GM15510 (cell line): ENCODE data around the gene LILRA5.

Source experiments
- POLR2A ChIP-seq: IDR thresholded peaks from 3 replicates; pipeline ENCODE4 v1.6.1; 2011; ENCODE audit warnings: borderline replicate concordance; ENCODE audit not compliant: insufficient read length; ENCODE audit errors: extremely low read depth

Gene LILRA5

DNA sequence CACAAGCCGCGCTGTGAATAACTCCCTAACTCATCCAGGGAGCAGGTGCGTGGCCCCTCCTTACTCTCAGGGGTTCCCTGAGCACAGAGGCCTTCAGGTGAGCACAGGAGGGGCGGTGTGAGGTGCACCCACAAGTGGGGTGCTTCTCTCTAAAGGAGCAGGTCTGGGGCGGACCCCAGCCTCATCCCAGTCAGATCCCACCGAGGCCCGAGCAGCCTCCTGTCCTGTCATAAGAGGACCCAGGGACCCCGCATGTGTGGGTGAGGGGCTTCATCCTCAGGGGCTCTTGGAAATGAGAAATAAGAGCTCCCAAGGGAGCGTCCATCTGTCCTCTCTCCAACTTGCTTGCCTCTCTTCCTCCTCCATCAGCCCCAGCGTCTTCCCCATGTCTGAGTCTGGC lies 3.0 kb upstream of the LILRA5 start:
- TF ChIP-seq POLR2A = no peak

DNA sequence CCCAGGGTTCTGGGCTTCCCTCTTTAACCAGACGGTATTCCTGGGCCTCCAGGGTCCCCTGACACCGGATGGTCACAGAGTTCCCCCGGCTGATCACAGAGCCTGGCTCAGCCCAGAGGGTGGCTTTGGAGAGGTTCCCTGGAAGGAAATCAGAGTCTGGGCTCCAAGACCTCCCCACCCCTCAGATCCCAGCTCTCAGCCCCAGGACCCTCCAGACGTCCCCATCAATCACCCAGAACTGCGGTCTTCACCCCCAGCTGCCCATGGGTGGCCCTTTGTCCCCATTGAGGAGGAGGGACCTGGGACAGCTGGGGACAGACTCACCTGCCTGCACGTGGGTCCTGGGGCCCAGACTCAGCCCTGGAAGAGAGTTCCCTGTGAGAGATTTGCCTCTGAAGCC lies 955 bp downstream of the LILRA5 start:
- no peak for TF ChIP-seq POLR2A

DNA sequence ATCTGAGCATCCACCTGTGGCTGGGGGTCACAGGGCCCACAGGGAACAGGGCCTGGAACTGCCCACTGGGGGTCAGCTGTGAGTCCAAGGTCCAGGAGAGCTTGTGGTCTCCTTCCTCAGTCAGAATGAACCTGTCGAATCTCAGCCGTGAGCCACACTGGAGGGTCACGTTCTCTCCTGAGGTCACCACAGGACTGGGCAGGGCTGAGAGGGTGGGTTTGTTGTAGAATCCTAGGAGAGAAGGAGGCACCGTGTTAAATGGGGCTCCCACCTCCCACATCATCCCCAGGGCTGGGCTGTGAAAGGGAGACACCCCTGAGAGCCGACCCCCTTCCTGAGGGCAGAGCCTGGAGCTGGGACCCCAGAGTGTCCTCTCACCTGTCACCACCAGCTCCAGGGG lies 1.5 kb downstream of the LILRA5 start:
- no peak for TF ChIP-seq POLR2A

DNA sequence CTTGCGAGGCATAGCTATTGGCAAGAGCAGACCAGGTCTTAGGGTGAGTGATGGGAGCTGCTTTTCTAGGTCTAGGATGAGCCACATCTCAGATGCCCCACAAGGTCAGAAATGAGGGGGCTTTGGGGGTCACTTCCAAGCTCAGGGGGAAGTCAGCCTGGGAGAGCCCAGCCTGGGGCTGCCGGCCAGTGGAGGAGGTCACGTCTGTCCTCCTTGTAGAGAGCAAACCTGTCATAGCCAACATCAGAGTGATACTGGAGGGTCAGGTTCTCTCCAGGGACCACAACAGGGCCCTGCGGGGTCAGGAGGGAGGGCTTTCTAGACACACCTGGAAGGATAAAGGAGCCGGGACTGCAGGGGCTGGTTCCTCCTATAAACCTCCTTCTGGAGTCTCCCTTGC lies 2.4 kb downstream of the LILRA5 start:
- no peak for TF ChIP-seq POLR2A

DNA sequence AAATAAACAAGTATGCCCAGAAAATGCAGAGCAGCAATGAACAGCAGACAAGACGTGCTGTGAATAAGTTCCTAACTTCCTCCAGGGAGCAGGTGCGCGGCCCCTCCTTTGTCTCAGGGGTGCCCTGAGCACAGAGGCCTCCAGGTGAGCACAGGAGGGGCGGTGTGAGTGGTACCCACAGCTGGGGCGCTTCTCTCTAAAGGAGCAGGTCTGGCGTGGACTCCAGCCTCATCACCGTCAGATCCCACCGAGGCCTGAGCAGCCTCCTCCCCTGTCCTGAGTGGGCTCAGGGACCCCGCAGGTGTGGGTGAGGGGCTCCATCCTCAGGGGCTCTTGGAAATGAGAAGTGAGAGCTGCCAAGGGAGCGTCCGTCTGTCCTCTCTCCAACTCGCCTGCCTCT lies 3.2 kb downstream of the LILRA5 start:
- no peak for TF ChIP-seq POLR2A

DNA sequence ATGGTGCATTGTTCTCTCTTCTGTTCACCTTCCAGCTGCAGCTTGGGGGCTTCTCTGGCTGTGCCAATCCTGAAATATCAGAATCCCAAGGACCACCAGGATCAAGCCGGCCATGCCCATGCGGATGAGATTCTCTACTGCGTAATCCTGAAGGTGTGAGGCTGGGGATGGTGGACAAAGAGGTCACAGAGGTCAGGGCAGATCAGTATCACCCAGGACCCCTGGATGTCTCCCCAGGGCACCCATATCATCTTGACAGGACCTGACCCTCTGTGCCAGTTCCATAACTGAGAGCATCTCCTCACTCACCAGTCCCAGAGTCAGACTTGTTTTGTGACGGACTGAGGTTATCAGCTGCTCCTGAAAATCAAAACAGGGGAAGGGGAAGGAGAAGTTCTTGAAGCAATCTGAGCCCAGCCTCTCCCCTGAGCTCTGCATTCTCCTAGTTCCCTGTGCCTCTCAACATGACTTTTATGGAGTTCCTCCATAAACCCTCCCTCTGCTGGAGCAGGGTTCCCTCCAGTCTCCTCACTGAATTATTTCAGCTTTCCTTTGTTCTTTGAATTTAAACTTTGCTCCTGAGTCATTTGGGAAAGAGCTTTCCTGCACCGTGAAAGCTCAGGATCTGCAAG lies 5.5 kb downstream of the LILRA5 start:
- no peak for TF ChIP-seq POLR2A

DNA sequence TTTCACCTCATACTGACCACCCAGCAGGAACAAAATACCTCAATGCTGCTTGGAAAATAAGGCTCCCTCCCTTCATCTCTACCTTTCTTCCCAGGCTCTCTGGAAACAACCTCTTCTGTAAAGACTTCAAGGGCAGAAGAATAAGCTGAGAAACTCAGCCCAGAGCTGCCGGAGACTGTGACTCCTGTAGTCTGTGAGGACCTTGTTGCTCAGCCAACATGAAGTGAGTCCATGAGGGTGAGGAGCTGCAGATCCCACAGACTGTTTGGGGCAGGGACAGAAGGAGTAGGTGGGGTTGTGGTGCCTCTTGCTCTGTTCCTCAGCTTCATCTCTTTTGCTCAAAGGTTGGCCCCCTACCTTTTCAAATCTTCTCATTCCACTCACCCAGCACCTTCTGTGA lies 7.8 kb downstream of the LILRA5 start:
- no peak for TF ChIP-seq POLR2A

DNA sequence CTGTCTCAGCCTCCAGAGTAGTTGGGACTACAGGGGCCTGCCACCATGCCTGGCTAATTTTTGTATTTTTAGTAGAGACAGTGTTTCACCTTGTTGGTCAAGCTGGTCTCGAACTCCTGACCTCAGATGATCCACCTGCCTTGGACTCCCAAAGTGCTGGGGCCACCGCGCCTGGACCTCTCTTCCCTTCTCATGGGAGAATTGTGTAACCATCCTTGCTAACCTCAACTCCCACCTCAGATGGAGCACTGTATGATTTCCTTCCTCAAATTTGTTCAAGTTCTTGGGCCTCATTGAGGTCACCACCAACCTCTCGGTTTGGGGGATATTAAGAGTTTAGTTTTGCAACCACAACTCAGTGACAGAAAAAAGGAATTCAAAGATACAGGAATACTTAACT lies 10.7 kb downstream of the LILRA5 start:
- no peak for TF ChIP-seq POLR2A

DNA sequence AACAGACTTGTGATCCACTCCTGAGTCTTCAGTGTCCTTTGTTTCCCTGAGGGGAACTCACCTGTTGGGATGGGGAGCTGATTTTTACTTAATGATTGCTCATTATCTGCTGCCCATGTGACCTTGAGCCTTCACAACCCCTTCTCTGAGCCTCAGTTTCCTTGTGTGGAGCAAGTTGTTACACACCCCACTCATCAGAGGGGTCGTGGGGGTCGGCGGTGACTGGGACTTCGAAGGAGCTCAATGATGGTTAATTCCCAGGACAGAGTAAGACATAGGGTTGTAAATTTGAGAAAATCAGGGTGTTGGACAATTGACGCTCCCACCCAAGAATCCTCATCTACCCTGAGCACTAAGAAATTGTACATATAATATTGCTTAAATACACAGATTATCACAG lies 13.5 kb downstream of the LILRA5 start:
- no peak for TF ChIP-seq POLR2A

DNA sequence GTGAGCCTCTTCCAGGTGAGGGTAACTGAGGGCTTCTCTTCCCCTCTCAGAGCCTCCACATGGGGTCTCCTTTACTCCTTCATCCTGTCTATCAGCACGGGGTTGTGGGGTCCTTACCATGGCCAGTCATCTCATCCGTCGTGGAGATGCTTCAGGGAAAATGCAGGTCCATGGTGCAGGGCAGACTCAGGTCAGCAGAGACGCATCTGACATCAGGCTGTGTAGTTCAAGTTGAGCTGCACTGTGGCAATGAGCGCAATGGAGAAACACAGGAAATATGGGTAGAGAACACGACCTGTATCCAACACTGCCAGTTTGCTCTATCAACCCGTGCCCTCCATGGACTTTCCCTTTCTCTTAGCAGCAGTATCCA lies 13.9 kb downstream of the LILRA5 start:
- no peak for TF ChIP-seq POLR2A

DNA sequence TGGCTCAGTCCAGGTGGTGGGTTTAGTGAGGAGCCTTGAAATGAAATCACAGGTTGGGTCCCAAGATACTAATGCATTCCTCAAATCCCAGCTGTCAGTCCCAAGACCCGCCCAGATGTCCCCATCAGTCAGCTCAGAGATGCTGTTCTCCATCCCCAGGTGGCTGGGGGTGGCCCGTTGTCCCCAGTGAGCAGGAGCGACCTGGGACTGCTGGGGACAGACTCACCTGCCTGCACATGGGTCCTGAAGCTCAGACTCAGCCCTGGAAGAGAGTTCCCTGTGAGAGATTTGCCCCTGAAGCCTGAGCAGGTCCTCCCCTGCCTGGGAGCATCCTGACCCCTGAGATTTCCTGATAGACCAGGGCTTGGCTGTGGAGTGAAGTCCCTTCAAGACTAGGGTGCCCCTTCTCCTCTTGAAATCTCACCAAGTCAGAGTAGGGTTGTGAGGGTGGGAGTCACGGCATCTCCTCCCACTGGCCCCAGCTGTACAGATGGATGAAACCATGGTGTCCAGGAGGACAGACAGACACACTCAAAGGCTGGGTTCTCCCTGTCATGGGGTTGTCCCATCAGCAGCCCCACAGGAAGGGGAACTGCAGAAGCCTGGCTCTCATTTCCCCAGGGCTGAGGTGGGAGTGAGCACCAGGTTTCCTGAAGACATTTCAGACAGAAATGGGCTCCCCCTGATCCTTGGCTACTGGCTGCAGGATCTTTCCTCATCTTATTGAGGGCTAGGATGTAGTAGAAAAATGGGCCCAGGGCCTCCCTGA lies 14.4 kb downstream of the LILRA5 start:
- no peak for TF ChIP-seq POLR2A

DNA sequence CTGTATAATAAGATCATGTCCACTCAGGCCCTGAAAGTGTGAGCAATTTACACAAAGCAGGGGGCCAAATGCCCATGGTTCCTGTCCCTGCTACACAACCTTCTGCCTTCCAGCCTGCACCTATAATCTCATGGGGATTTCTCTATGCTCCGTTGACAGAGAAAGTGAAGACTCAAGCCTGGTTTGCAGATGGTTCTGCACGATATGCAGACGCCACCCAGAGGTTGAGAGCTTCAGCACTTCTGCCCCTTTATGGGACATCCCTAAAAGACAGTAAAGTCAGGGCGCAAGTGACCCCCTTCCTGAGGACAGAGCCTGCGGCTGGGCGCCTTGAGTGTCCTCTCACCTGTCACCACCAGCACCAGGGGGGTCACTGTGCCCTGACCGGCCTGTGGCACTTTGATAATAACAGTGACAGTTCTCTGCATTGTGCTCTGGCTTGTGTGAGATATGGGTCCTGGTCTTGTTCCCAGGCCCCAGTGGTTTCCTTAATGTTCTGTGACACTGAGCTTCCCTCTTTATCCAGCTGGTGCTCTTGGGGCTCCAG lies 15.1 kb downstream of the LILRA5 start:
- no peak for TF ChIP-seq POLR2A

DNA sequence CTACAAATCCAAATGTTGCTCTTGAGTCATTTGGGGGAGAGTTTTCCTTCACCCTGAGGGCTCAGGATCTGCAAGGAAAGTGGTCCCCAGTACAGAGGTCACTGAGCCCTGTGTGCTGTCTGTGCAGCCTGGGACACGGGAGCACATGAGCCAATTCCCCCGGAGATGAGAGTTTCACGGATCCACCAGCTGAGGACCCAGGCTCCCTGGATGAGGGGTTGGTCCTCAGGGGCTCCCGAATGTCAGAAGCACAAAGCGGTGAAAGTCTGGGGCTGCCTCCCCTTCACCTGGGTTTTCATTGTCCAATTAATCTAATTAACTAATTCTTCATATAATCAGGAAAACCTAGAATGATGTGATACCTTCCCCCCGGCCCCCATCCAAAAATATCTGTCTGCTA lies 18.4 kb downstream of the LILRA5 start:
- no peak for TF ChIP-seq POLR2A

DNA sequence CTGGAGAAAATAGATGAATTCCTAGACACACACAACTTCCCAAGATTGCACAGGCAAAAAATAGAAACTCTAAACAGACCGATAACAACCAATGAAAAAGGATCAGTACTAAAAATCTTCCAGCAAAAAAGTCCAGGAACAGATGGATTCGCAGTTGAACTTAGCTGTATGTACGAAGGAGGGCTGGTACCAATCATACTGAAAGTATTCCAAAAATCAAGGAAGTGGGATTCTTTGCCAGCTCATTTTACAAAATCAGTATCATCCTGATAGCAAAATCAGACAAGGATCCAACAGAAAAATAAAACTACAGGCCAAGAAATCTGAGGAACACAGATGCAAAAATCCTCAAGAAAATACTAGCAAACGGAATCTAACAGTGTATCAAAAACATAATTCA lies 25.5 kb downstream of the LILRA5 start:
- TF ChIP-seq POLR2A = no peak

DNA sequence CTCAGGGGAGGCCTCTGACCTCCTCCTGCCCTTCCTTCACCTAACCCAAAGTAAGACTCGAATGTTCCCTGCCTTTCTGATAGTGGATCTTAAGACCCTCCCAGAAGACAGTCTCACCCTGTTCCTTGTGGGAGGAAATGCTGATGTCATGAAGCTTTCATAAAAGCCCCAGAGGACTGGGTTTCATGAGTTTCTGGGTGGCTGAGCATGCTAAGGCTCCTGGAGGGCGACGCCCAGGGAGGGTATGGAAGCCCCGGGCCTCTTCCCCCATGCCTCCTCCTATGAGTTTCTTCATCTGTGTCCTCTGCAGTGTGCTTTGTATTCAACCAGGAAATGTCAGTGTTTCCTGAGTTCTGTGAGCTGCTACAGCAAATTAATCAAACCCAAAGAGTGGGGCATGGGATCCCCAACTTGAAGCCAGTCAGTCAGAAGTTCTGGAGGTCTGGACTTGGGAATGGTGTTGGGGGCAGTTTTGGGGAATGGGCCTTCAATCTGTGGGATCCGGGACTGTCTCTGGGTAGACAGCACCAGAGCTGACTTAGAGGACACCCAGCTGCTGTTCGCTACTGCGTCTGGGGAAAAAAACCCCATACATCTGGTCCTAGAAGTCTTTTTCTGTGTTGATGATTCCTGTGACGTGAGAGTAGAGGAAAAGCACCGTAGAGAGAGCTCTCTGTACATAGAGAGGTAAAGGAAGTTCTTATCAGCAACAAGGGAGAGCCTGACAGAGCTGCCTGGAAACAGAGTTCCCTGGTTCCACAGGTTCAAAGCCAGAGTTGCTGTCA lies 30.1 kb downstream of the LILRA5 start:
- no peak for TF ChIP-seq POLR2A

DNA sequence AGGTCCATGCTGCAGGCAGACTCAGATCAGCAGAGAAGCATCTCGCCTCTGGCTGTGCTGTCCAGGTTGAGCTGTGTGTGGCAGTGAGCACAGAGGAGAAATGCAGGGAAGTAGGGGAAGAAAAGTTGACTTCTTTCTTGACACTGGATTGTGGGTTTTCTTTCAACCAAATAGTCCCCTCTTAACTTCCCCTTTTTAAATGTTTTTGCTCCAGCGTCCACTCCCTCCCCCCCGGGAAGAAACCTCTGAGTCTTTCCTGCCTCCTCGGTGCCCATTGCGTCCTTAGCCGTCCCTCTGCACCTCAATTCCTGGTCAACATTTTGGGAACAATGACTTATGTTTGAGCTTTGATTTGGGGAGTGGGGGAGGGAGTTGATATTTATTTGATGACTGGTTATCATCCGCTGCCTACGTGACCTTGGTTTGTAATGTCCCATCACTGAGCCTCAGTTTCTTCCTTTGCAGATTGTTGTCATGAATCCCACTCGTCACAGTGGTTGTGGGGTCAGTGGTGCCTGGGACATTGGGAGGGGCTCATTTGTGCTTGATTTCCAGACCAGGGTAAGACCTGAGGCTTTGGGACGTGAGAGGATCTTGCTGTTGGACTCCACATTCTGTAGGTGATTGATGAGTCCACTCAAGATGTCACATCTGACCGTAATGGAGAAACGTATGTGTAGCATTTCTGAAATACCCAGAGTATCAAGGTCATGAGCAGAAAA lies 31.8 kb downstream of the LILRA5 start, which contains the start of gene LILRB2:
LILRB2 (minus strand) TSS at position 104 of the 722 bp plus-strand sequence. CDS start 614 bp downstream, outside the sequence.
- TF ChIP-seq POLR2A = no peak
